DOHH2 (cell line): ENCODE results near the gene SIGLEC5.

ENCODE experiments used
- CTCF ChIP-seq: fragments of 200-600 bp; sonication (generic); IDR thresholded peaks from one replicate; pipeline ENCODE4 v1.5.1; 2014; ENCODE audit warnings: antibody characterized with exemption, mild to moderate bottlenecking, low read depth, low read length; ENCODE audit not compliant: poor library complexity, severe bottlenecking
- EZH2phosphoT487 ChIP-seq: fragments of 200-600 bp; sonication (generic); IDR thresholded peaks from 2 replicates; pipeline ENCODE4 v1.6.1; 2017; ENCODE audit warnings: borderline replicate concordance, mild to moderate bottlenecking, antibody characterized with exemption, low read length, moderate library complexity, mixed read lengths

GRCh38 chr19:51593138-51593890 is 36.9 kb downstream of the SIGLEC5 start:
- TF ChIP-seq EZH2phosphoT487 (no peak), CTCF (no peak)
